Fibroblast of upper back skin (primary cell): ENCODE measurements around the gene RHCE.
A peak's percentile ranks its signal among the peaks of the same experiment; 100 is the strongest.
"Not testable (repeated sequence)": the region's sequence is repeated elsewhere in the genome, so short reads cannot be mapped to it uniquely, and the experiment has no call there.

Experiments used
- DNase-seq: peaks from one replicate; pipeline ENCODE4 v3.0.0-alpha.2; 2013

RHCE gene

GRCh38 chr1:25432749-25433388 is 12.2 kb upstream of the RHCE start:
- DNase-seq: no peak

- no peak for DNase-seq
Observed at GRCh38 chr1:25431955-25432719, 11.5 kb upstream of the RHCE start.

DNA sequence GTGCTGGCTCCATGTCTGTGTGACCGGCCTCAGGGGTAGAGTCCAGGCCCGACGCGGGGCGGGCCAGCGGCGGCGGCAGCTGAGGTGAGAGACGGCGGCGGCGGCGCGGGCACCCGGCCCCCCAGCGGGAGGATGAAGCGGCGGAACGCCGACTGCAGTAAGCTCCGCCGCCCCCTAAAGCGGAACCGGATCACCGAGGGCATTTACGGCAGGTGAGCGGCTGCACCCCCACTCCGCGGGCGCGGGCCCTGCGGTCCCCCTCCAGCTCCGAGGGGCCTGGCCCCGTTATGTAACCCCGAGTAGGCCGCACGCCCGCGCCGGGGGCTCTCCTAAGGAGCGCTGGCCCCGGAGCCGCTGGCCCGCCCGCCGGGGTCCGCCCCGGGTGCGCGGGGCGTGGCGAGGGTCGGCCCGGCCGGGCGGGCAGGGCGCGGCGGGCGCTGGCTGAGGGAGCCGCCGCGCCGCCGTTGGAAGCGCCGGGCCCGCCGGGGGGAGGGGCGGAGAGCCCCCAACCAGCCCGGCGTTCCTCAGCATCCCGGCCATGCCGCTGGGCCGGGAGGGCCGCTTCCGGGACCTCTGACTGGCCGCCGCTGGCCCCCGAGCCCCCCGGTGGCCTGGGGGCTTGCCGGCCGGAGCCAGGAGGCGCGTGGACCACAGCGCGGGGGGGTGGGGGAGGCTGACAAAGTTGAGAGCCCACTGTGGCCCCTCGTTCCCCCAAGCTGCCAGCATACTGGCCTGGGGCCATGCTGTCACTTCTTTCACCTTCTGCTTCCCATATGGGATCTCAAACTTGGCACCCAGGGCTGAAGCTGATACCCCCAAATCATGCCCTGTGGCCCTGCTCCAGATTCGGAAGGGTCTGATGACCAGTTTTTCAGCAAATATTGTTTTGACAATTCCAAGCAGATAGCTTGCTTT is 10.6 kb upstream of the RHCE start:
- no peak for DNase-seq

- DNase-seq: peak; percentile 95
Observed at GRCh38 chr1:25430073-25430966, 9.7 kb upstream of the RHCE start, which contains the start of gene MACO1. Gene MACO1, plus strand, starts transcription at chr1:25430897. Its CDS starts 202 bp downstream, at chr1:25431099.

DNA sequence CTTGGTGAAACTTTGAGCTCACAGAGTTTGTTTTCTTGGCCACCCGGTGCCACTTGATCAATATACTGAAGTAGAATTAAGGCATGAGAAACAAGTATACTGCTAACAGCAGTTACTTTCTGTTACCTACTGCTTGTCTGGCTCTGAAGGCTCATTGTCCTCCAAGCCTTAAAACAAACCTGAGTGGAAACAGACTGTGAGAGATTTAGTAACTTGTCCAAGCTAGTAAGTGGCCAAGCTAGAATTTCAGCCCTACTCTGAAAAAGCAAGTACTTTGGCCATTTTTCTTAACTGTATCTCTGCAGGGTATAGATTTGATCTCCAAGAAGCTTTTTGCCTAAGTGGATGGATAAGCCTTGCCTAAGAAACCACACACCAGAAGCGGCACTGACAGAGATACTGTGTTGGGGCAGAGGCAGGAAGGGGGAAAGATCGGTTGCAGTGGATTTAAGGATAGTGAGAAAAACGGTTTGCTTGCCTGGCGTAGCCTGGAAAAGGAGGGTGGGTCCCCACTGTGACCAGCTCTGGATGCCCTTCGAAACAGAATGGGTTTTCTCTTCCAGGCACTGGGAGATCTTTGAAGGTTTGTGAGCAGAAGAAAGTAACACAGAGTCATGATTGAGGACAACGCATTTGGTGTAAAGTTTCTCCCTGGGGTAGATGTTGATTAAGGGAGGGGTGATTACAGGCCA is 8.0 kb upstream of the RHCE start:
- DNase-seq: no peak

DNA sequence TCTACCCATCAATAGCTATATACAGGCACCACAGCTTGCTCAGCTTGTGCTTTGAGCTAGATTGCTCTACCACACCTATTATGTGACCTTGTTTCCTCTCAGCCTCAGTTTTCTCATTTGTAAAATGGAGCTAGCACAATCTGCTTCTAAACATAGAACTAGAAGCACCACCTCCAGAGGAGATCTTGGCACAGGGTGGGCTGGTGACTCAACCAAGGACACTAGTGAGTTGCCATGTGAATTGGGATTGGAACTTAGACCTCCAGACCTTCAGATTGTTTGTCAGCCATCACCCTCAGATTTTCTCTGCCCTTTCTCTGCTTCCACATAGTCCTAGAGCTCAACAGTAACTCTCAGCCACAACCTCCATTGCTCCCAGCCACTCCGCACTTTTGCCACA is 7.1 kb upstream of the RHCE start:
- no peak for DNase-seq

DNA sequence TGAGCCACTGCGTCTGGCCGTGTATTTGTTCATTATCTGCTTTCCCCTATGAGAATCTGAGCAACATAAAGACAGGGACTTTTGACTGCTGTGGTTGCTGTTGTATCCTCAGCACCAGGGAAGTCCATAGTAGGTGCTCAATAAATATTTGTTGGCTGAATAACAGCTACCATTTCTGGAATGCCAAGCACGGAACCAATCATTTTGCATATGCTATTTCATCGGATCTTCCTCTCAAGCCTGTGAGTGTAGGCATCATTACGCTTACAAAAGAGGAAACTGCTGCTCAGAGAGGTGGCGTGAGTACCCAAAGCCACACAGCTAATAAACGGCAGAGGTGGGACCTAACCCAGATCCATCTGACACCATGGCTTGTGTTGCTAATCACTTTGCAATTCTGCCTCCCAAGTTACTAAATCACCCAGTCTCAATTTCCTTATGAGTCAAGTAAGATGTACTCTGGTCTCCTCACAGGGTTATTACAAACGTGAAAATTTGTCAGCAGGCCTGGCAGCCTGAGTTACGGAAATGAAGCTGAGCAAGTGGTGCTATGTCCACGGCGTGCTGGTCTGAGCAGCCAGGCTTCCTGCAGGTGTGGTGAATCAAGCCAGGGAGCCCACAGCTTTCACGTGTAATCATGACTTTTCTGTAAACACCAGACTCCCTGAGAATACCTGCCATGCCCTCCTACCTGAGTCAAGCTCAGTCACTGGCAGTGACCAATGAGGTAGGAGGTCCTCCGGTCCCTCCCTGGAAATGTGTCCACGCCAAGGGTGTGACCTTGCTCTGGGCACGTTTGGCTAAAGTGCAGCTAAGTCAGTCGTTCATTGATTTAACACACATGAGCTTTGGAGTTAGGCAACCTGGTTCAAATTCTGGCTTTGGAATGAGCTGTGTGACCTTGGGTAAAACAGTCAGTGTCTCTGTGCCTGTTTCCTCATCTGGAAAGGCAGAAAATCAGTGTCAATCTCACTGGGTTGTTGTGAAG is 4.8 kb upstream of the RHCE start:
- DNase-seq: no peak

- not testable (repeated sequence) for DNase-seq
Observed at GRCh38 chr1:25423206-25423605, 2.6 kb upstream of the RHCE start.

GRCh38 chr1:25419339-25419738 is 1.3 kb downstream of the RHCE start:
- not testable (repeated sequence) for DNase-seq

GRCh38 chr1:25417280-25417679 is 3.3 kb downstream of the RHCE start:
- not testable (repeated sequence) for DNase-seq

DNA sequence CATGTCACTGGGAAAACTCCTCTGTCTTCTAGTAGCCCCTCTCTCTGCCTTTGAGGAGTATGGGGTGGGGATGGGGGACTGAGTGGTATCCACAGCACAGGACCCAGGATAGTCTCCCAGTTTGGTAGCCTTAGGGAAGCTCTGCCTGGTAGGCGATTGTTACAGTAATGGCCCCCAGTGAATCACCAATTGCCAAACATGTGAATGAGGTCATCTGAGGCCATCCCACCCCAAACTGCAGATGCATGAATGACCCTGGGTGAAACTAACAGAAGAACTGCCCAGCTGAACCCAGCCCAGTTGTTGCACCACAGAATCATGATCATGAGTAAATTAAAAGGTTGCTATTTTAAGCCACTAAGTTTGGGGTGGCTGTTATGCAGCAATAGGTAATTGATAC is 6.0 kb downstream of the RHCE start:
- not testable (repeated sequence) for DNase-seq

DNA sequence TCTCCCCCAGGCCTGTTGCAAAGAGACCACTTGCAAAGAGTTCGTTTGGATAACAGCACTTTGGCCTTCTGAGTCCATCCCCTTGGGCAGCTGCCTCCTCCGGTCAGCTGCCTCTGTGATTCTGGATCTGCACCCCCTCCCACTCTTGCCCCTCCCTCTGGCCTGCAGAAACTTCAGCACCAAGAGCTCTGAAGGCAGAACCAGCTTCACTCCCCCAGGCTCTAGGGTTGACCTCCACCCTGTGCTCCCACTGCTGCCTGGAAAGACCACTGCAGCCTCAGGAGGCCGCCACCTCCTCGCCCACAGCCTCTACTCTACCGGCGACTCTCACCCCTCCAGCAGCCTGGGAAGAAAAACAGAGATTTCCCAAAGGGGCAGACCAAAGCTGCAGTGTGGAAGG is 6.5 kb downstream of the RHCE start:
- not testable (repeated sequence) for DNase-seq

- DNase-seq: not testable (repeated sequence)
Observed at GRCh38 chr1:25412872-25413623, 7.6 kb downstream of the RHCE start.

DNA sequence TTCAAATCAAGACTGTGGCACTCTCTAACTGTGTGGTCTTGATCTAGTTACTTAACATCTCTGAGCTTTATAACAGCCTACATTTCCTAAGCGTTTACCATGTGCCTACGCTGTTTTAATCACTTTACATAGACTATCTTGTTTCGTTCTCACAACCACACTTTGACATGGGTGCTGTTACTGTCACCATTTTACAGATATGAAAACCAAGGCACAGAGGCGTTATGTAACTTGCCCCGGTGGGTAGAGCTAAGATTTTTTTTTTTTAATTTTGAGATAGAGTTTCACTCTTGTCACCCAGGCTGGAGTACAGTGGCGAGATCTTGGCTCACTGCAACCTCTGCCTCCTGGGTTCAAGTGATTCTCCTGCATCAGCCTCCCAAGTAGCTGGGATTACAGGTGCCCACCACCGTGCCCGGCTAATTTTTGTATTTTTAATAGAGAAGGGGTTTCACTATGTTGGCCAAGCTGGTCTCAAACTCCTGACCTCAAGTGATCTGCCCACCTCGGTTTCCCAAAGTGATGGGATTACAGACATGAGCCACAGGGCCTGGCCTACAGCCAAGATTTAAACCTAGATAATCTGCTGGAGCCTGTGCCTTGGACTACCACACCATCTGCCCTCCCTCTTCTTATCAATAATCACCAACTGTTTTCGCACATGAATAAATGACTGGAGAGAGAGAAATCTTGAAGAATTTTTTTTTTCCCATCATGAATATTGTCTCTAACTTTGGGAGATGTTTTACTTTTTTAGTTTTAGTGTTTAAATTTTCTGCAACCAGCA is 10.8 kb downstream of the RHCE start:
- DNase-seq: not testable (repeated sequence)

- not testable (repeated sequence) for DNase-seq
Observed at GRCh38 chr1:25405731-25406305, 14.8 kb downstream of the RHCE start.

DNA sequence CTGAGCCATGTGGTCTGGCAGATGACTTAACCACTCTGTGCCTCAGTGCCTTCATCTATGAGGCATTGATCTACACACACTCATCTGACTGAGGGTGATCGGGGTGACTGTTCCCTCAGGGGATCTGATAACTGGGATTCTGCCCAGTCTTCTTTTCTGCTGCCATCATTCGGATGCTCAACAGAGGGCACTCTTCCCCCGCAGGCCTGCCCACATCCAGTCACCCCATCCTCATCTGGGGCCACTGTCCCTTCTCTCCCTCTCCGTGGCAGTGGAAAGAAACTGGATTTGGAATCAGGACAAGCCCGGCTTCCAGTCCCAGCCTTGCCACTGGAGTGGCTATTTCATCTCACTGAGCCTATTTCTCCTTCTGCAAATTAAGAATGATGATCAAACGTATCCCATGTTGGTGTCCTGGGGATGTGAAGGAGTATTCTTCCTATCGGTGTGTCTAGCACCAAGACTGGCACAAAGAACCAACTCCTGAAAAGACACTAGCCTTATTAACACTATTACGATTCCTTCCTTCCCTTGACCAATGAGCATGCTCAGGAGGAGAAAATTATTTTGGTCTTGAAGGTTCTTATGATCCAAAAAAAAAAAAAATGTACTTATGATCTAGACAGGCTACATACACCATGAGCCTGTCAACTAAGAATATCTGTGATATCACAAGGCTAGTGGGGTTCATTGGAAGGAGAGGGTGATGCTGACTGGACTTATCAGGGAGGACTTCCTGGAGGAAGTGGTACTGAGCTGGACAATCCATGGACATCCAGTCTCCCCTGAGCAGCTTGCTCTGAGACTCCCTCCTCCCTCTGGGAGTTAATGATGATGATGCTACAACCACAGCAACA is 17.4 kb downstream of the RHCE start:
- not testable (repeated sequence) for DNase-seq

DNA sequence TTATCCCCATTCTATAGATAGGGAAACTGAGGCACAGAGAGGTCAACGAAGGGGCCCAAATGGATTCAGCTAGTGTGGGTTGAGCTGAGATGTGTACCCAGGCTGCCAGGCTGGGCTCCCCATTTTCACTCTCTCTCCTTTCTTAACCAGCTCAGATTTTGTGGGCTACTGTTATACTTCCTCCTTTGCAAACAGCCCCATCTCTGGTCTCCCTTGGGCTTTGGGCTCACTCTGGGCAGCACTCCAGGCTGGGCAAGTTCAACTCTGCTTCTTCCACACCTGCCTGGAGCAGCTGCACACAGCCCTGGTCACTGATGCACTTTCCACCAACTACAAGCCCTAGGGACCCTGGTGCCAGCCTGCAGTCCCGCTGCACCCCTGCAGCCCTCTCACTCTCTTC is 22.5 kb downstream of the RHCE start:
- DNase-seq: not testable (repeated sequence)
